ENCODE data around the gene DLST. TPM values are rescaled to one million over a fixed set of nuclear protein-coding genes. Genes with fewer than 3 reads are reported as not detected.

The DLST gene
- total RNA-seq, 1 donor from 2014 or later: 101 TPM

- Mint-ChIP-seq H3K4me1 (ENCODE audit: unreplicated experiment) (peaks cover 16% of the 10 kb centered on the region), H3K4me3 (ENCODE audit: unreplicated experiment) (no peak overlapping the region), H3K27me3 (ENCODE audit: unreplicated experiment) (peaks cover 19% of the 10 kb centered on the region), H3K9me3 (ENCODE audit: unreplicated experiment) (no peaks in the 10 kb centered on the region), H3K36me3 (ENCODE audit: unreplicated experiment) (no peaks in the 10 kb centered on the region), H3K27ac (ENCODE audit: unreplicated experiment) (no peak overlapping the region)
- TF ChIP-seq CTCF (IDR thresholded peaks at IDR 0.05): no peak
- DNase-seq (ENCODE audit: extremely low spot score, unreplicated experiment): no peak
Observed at GRCh38 chr14:74865156-74865555, 16.6 kb upstream of the DLST start.

- Mint-ChIP-seq H3K27me3 (ENCODE audit: unreplicated experiment) (peaks cover 19% of the 10 kb centered on the region), H3K36me3 (ENCODE audit: unreplicated experiment) (peaks cover 2% of the 10 kb centered on the region), H3K9me3 (ENCODE audit: unreplicated experiment) (no peaks in the 10 kb centered on the region), H3K4me3 (ENCODE audit: unreplicated experiment) (no peak overlapping the region), H3K27ac (ENCODE audit: unreplicated experiment) (no peak overlapping the region), H3K4me1 (ENCODE audit: unreplicated experiment) (peaks cover 7% of the 10 kb centered on the region)
- no peak for DNase-seq (ENCODE audit: extremely low spot score, unreplicated experiment)
- no peak for TF ChIP-seq CTCF (IDR thresholded peaks at IDR 0.05)
Observed at GRCh38 chr14:74866708-74867389, 14.9 kb upstream of the DLST start.

- Mint-ChIP-seq H3K9me3 (ENCODE audit: unreplicated experiment) (no peaks in the 10 kb centered on the region), H3K27ac (ENCODE audit: unreplicated experiment) (no peak overlapping the region), H3K4me1 (ENCODE audit: unreplicated experiment) (peaks cover 7% of the 10 kb centered on the region), H3K27me3 (ENCODE audit: unreplicated experiment) (peaks cover 19% of the 10 kb centered on the region), H3K36me3 (ENCODE audit: unreplicated experiment) (peaks cover 2% of the 10 kb centered on the region), H3K4me3 (ENCODE audit: unreplicated experiment) (no peak overlapping the region)
- DNase-seq (ENCODE audit: extremely low spot score, unreplicated experiment): no peak
- TF ChIP-seq CTCF (IDR thresholded peaks at IDR 0.05): no peak
Observed at GRCh38 chr14:74867673-74868072, 14.0 kb upstream of the DLST start.

GRCh38 chr14:74868739-74869138 is 13.0 kb upstream of the DLST start:
- H3K4me1 Mint-ChIP-seq (ENCODE audit: unreplicated experiment): peaks cover 7% of the 10 kb centered on the region
- no peak for TF ChIP-seq CTCF (IDR thresholded peaks at IDR 0.05)
- H3K27ac Mint-ChIP-seq (ENCODE audit: unreplicated experiment): no peak overlapping the region
- no peak overlapping the region for H3K4me3 Mint-ChIP-seq (ENCODE audit: unreplicated experiment)
- peaks cover 2% of the 10 kb centered on the region for H3K36me3 Mint-ChIP-seq (ENCODE audit: unreplicated experiment)
- no peaks in the 10 kb centered on the region for H3K9me3 Mint-ChIP-seq (ENCODE audit: unreplicated experiment)
- DNase-seq (ENCODE audit: extremely low spot score, unreplicated experiment): no peak
- peaks cover 19% of the 10 kb centered on the region for H3K27me3 Mint-ChIP-seq (ENCODE audit: unreplicated experiment)

- H3K9me3 Mint-ChIP-seq (ENCODE audit: unreplicated experiment): no peaks in the 10 kb centered on the region
- TF ChIP-seq CTCF (IDR thresholded peaks at IDR 0.05): no peak
- H3K36me3 Mint-ChIP-seq (ENCODE audit: unreplicated experiment): peaks cover 2% of the 10 kb centered on the region
- no peak overlapping the region for H3K4me3 Mint-ChIP-seq (ENCODE audit: unreplicated experiment)
- no peak overlapping the region for H3K27ac Mint-ChIP-seq (ENCODE audit: unreplicated experiment)
- peaks cover 7% of the 10 kb centered on the region for H3K4me1 Mint-ChIP-seq (ENCODE audit: unreplicated experiment)
- peaks cover 7% of the 10 kb centered on the region for H3K27me3 Mint-ChIP-seq (ENCODE audit: unreplicated experiment)
- DNase-seq (ENCODE audit: extremely low spot score, unreplicated experiment): no peak
Observed at GRCh38 chr14:74871819-74872218, 9.9 kb upstream of the DLST start.
